ENCODE results near the gene TMEM80.
"Not testable (repeated sequence)": the region's sequence is repeated elsewhere in the genome, so short reads cannot be mapped to it uniquely, and the experiment has no call there.

TMEM80 gene

DNA sequence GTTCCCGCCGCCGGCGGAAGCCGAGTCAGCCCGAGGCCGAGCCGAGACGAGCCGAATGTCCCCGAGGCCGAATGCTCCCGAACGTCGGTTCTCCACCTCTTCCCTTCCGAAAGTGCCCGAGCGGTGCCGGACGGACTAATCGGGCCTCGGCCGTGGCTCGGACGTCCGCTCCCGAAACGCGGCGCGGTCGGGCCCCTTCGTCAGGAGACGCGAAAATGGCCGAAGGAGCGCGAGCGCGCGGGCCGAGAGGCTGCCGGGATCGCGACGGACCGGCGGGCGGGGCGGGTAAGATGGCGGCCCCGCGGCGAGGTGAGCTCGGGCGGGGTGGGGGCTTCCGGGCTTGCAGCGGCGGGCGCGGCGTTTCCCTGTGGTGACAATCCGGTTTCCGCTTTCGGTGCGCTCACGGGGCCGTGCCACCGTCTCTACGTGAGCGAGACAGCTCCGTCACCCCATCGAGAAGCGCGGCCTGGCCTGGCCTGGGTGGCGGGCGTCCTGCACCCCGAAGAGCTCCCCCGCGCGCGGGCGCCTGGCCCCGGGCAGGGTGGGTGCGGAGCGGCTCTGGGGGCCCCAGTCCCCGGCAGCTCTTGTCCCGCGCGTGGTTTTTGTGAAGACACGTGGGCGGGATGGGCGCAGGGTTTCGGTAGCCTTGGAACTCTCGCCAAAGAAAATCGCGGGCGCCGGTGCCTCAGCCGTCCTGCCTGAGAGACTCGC is at the start of gene TMEM80:
TSS of gene TMEM80 (plus strand) at position 279 of the 711 bp plus-strand sequence. CDS start at position 291, 12 bp downstream.
- DNase-seq = peak; percentile 45

- DNase-seq = no peak
These were observed 49.4 kb upstream of the TMEM80 start for GRCh38 chr11:646214-646613.

DNA sequence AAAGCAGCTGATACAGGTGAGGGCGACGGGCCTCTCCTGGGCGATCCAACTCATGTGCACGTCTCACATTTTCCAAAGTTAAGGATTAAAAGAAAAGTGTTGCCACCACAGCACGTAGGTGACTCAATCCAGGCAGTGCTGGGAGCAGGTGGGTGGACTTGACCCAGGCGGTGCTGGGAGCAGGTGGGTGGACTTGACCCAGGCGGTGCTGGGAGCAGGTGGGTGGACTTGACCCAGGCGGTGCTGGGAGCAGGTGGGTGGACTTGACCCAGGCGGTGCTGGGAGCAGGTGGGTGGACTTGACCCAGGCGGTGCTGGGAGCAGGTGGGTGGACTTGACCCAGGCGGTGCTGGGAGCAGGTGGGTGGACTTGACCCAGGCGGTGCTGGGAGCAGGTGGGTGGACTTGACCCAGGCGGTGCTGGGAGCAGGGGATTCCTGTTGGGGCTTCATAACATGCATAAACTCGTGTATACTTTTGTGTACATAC is 47.9 kb upstream of the TMEM80 start:
- not testable (repeated sequence) for DNase-seq

DNA sequence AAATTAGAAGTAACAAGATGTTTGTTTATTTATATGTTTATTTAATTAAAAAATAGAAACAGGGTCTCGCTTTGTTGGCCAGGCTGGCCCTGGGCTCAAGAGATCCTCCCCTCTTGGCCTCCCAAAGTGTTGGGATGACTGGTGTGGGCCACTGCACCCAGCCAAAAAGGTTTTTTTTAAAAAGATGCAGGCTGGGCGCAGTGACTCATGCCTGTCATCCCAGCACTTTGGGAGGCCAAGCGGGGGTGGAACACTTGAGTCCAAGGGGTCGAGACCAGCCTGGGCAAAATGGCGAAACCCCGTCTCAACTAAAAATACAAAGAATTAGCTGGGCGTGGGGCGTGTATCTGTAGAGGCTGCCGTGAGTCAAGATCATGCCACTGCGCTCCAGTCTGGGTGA is 45.1 kb upstream of the TMEM80 start:
- DNase-seq = no peak

GRCh38 chr11:653136-653535 is 42.5 kb upstream of the TMEM80 start:
- not testable (repeated sequence) for DNase-seq

- no peak for DNase-seq
These were observed 41.8 kb upstream of the TMEM80 start for GRCh38 chr11:653837-654236.

GRCh38 chr11:654444-654843 is 41.2 kb upstream of the TMEM80 start:
- not testable (repeated sequence) for DNase-seq

DNA sequence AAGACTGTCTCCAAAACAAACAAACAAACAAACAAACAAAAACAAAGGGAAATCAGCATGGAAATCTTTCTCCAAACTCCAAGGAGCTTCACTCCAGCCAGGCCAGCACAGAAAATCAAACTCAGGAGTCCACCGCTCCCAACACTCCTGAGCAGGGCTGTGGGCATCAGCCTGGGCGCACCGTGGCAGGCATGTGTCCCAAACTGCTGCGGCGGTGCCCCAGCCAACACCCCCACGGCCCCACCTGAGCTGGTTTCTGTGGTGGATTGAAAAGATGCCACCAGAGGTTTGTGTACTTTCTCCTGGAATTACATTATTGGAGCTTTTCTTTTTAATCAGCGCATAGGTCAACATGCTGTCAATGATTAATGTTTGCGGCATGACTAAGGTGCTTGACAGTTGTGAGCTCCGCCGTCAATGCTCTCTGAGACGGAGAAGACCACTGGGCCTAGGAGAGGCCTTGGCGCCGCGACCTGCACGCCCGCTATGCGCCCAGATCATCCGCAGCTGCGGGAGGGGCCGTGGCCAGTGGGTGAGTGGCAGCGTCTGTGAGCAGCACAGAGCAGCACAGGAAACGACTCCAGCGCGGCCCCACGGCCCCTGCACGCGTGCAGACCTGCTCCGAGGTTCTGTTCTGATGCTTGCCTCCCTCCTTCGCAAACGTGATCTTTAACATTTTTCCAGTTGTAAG is 40.4 kb upstream of the TMEM80 start:
- no peak for DNase-seq

- DNase-seq = no peak
These were observed 39.2 kb upstream of the TMEM80 start for GRCh38 chr11:656426-656825.

DNA sequence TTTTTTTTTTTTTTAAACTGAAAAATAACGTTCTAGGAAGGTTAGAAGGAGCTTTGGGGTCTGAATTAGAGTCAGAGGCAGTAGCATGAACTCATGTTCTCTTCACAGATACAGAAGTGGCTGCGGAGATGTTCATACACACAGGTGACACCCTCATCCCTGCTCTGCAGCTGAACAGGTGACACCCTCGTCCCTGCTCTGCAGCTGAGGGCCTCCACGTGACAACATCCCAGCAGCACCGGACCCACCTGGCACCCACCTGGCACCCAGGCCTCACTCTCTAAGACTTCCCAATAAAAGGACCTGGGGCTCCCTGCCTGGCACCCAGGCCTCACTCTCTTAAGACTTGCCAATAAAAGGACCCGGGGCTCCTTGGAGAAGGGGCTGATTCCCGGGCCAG is 38.8 kb upstream of the TMEM80 start:
- no peak for DNase-seq

DNA sequence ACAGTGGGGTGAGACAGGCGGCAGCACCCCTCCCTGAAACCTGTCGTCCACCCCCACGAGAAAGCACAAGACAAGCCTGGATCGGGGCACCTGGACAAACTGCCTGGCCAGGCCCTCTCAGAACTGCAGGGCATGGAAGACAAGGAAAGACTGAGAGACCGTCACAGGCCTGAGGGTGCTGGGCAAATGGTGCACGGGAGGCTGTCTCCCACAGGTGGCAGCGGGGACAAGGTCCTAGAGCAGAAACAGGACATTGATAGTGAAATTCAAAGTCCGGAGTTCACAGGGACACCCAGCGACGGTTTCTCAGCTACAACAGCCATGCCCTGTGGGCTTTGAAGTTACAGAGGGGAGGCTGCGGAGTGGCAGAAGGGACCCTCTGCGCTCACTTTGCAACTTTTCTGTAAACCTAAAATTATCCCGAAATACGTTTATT is 37.9 kb upstream of the TMEM80 start:
- no peak for DNase-seq

DNA sequence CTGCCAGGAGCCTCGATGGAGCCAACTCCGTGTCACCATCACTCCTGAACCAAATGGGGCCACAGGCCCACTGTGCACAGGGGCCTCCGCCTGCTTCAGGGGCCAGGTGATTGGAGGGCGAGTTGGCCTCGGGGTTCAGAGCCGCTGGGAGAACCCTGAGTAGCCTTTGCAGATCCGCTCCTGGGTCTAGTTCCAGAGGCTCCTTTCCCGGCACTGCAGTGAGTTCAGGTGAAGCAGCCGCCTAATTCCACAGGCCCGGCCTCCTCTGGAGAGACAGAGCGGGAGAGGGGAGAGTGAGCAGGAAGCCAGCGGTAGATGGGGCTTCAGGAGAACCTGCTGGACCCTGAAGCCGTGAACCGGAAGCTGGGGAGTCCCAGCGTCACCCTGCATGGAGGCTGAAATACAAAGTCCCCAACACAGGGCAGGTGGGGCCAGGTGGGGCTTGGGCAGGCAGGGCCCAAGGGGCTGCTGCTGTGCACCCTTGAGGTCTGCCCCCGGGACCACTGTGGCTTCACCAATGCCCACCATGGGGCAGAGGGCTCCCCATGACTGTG is 36.0 kb upstream of the TMEM80 start:
- DNase-seq = no peak

- DNase-seq = no peak
These were observed 35.3 kb upstream of the TMEM80 start for GRCh38 chr11:660281-660680.

DNA sequence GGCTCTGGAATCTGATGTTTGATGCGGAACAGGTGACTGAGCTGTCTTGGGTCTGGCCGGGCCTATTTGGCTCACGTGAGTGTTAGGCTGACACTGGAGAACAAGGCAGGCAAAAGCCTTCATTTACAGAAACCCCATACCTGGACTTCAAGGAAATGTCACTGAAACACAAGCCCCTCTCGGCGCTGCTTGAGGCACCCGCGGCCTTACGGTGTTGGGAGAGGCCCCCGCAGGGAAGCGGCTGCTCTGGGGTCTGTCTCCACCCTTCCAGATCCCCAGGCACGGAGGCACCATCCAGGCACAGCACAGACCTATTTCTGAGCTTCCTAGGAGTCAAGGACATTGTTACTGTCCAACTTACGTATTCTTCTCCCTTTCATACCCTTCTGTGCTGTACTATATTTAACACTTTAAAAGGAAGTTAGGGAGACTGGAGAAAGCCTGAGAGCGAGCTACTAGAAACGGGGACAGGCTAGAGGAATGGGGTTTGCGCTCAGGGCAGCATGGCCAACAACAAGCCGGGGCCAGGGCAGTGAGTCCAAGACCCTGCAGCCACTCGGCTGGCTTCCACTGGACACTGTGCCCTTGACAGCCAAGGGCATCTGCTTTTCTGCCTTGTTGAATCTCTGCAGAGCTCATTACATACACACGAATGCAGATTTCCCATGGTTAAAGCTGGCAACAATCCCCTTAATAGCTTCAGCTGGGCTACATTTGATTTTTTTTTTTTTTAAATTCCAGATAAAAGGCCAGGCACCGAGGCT is 34.8 kb upstream of the TMEM80 start:
- no peak for DNase-seq

- no peak for DNase-seq
These were observed 32.8 kb upstream of the TMEM80 start for GRCh38 chr11:662689-663274.

GRCh38 chr11:665062-665703 is 30.4 kb upstream of the TMEM80 start:
- DNase-seq = no peak

DNA sequence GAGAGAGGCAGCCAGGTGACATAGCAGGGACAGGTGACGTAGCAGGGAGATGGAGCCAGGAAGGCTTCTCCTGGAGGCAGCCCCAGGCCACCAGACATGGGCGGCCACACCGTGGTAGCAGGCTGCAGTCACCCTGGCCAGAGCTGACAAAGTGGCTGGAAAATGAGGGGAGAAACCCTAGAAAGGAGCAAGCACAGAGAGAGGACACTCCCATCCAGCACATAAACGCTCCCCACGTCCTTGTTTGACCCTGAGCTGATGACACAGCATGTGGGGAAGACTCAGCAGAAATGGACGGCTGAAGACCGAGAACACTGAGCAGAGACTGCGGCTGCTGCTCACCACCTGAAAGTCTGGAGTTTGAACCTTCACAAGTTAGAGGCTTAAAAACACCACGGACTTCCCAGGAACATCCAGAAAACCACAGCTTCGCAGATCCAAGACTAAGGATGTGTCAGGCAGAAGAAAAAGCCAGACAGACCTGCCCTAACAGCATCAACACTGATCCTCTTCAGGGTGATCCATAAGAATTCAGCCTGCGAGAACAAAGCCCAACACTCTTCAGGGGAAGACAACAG is 29.8 kb upstream of the TMEM80 start:
- DNase-seq = no peak

DNA sequence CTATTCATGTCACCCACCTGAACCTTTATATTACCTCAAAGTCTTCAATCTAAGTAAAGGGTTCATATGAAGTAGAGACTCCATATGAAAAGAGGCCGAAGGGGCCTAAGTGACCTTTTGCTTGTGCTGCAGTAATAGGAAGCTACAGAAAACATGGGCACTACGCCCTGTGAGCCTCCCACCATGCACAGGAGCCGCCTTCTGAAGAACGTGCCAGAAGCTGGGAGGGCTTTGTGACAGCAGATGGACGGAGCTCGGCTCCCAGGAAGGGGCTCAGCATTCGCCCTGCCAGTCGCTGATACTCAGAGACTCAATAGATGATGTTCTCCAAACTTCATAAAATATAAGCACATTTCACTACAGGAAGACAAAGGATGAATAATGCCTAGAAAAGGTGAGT is 21.8 kb upstream of the TMEM80 start:
- no peak for DNase-seq

DNA sequence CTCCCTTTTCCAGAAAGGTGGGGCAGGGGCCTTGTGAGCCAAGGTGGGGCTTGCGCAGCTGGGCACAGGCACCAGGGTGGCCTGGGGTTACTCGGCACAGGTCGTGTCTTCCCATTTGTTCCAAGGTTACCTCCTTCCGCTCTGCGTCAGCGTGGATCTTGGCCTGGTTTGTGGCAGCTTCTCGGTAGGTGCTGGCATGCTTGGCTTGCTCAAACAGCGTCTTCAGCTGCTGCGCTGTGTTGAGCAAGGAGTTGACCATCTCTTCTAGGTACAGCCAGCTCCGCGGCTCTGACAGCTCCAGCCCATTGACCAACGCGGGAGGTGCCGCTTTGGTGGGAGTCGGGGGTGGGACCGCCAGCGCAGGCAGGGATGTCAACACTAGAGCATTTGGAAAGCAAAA is 21.2 kb upstream of the TMEM80 start:
- no peak for DNase-seq

DNA sequence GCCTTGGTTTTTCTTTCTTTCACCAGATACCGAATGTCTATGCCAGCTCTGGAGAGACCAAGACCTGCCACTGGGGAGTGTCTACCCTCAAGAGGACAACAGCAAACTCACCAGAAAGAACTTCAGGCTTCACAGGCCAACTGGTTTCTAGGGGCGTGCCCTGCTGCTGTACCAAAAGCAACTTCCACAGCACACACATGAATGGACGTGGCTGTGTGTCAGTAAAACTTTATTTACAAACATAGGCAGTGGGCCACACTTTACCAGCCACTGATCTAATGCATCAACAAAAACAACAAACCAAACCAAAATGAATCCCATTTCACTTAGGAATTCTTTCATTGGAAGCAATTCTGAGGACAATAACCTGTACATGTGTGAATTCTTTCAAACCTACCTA is 17.3 kb upstream of the TMEM80 start:
- DNase-seq = no peak

- DNase-seq = no peak
These were observed 16.1 kb upstream of the TMEM80 start for GRCh38 chr11:679271-680207.
